Measurements from ENCODE around the gene RAPGEF6.

GRCh38 chr5:131649161-131649560, 14.1 kb upstream of the RAPGEF6 start:
- TF ChIP-seq CTCF (IDR thresholded peaks at IDR 0.05) = no peak
- no peak for TF ChIP-seq POLR2A (IDR thresholded peaks at IDR 0.05)
